Panc1 (cell line): ENCODE results near the gene MPPED2.

Experiments used
- CTCF ChIP-seq: fragments of 450-650 bp; IDR thresholded peaks from 2 replicates; pipeline ENCODE4 v1.5.1; 2017; ENCODE audit warnings: mild to moderate bottlenecking
- POLR2AphosphoS5 ChIP-seq: IDR thresholded peaks from 2 replicates; pipeline ENCODE4 v1.6.1; 2012; ENCODE audit warnings: mild to moderate bottlenecking, low read depth, low read length, moderate library complexity
- REST ChIP-seq, 2 experiments: IDR thresholded peaks; 2 replicates each; pipeline ENCODE4 v1.6.1; 2011 to 2012; ENCODE audit warnings: low read depth in 2 of 2, control low read depth in 1 of 2, low read length in 1 of 2, mild to moderate bottlenecking in 1 of 2, moderate library complexity in 1 of 2; ENCODE audit not compliant: insufficient read depth in 1 of 2
- SIN3A ChIP-seq: IDR thresholded peaks from 2 replicates; pipeline ENCODE4 v1.6.1; 2012; ENCODE audit warnings: low read depth, mild to moderate bottlenecking, low read length, moderate library complexity, borderline replicate concordance; ENCODE audit not compliant: insufficient read depth
- TCF7L2 ChIP-seq: IDR thresholded peaks from 2 replicates; pipeline ENCODE4 v1.6.1; 2011; ENCODE audit warnings: mild to moderate bottlenecking, low read depth, low read length, inconsistent platforms

- TF ChIP-seq CTCF: no peak
- TF ChIP-seq POLR2AphosphoS5: no peak
- no peak for TF ChIP-seq REST (IDR thresholded peaks at IDR 0.05; ENCODE audit: insufficient read depth in 1 of 2, low read depth in 2 of 2, low read length in 1 of 2)
- no peak for TF ChIP-seq SIN3A
- no peak for TF ChIP-seq TCF7L2
Measured at GRCh38 chr11:30496935-30497334, 89.2 kb downstream of the MPPED2 start.
